LNCAP (cell line): Measurements from ENCODE around the gene SULT1A2.

Experiments used
- TF ChIP-seq, protein P1 (sequence below): fragments of 450-650 bp; IDR thresholded peaks from 2 replicates; pipeline ENCODE4 v1.5.1; 2017; ENCODE audit warnings: mild to moderate bottlenecking

The SULT1A2 gene

GRCh38 chr16:28610595-28611191, 13.8 kb upstream of the SULT1A2 start:
- TF ChIP-seq, protein P1, sequence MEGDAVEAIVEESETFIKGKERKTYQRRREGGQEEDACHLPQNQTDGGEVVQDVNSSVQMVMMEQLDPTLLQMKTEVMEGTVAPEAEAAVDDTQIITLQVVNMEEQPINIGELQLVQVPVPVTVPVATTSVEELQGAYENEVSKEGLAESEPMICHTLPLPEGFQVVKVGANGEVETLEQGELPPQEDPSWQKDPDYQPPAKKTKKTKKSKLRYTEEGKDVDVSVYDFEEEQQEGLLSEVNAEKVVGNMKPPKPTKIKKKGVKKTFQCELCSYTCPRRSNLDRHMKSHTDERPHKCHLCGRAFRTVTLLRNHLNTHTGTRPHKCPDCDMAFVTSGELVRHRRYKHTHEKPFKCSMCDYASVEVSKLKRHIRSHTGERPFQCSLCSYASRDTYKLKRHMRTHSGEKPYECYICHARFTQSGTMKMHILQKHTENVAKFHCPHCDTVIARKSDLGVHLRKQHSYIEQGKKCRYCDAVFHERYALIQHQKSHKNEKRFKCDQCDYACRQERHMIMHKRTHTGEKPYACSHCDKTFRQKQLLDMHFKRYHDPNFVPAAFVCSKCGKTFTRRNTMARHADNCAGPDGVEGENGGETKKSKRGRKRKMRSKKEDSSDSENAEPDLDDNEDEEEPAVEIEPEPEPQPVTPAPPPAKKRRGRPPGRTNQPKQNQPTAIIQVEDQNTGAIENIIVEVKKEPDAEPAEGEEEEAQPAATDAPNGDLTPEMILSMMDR: no peak

- TF ChIP-seq, protein P1: no peak
These were observed 13.1 kb upstream of the SULT1A2 start, which contains the start of gene SULT1A1 for GRCh38 chr16:28609631-28610594. Gene SULT1A1 (minus strand): TSS chr16:28610044. CDS start chr16:28608855, 1,189 bp downstream.

DNA sequence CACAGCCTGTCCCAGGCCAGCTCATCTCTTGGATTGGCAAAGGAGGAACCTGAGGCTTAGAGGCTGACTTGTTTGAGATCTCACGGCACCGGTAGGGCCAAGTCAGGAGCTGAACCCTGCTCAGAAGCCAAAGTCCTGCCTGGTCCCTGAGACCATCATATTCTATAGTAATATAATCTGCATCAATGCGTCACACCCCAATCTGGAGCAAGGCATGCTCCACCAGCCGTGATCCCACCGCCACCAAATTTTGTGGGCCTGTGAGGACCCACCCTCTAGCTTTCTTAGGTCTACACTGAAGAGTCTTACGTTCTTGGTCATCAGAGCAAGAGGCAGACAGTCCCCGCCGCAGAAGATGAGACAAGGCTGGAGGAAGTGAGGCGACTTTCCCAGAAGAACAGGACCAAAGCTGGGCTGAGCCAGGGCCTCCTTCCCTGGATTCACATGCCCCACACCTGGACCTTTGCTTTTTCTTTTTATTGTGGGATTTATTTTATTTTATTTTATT, 10.3 kb upstream of the SULT1A2 start:
- TF ChIP-seq, protein P1: no peak

GRCh38 chr16:28606291-28607115, 9.7 kb upstream of the SULT1A2 start:
- TF ChIP-seq, protein P1: no peak

GRCh38 chr16:28604186-28604565, 7.3 kb upstream of the SULT1A2 start:
- TF ChIP-seq, protein P1: no peak

GRCh38 chr16:28603381-28604185, 6.7 kb upstream of the SULT1A2 start:
- TF ChIP-seq, protein P1: no peak
